Neural progenitor cell (in vitro differentiated cells): ENCODE data around the gene FAM174C. TPM values are rescaled to one million over a fixed set of nuclear protein-coding genes. Genes with fewer than 3 reads are reported as not detected.

ENCODE experiments used
- DNase-seq: peaks from one replicate; pipeline ENCODE4 v3.0.0-alpha.2; 2016; ENCODE audit warnings: low spot score
- H2AFZ ChIP-seq: fragments of 200-600 bp; sonication (generic); replicated peaks from 2 replicates; pipeline ENCODE4 v1.6.1; 2016; ENCODE audit warnings: antibody characterized with exemption
- H3F3A ChIP-seq: fragments of 200-600 bp; sonication (generic); 2 replicates; pipeline ENCODE4 v1.6.1; 2016; ENCODE audit warnings: antibody characterized with exemption, low read depth
- H3K27ac ChIP-seq: fragments of 200-600 bp; sonication (generic); 2 replicates; pipeline ENCODE4 v1.5.1; 2016; ENCODE audit warnings: mild to moderate bottlenecking
- H3K27me3 ChIP-seq: fragments of 200-600 bp; sonication (generic); 2 replicates; pipeline ENCODE4 v1.6.1; 2016; ENCODE audit warnings: mild to moderate bottlenecking, moderate library complexity
- H3K36me3 ChIP-seq: fragments of 200-600 bp; sonication (generic); 2 replicates; pipeline ENCODE4 v1.5.1; 2016
- H3K4me1 ChIP-seq: fragments of 200-600 bp; sonication (generic); 2 replicates; pipeline ENCODE4 v1.6.1; 2016; ENCODE audit warnings: mixed run types
- H3K4me2 ChIP-seq: fragments of 200-600 bp; sonication (generic); 2 replicates; pipeline ENCODE4 v1.6.1; 2016
- H3K4me3 ChIP-seq: fragments of 200-600 bp; sonication (generic); 2 replicates; pipeline ENCODE4 v1.5.1; 2016
- H3K79me2 ChIP-seq: fragments of 200-600 bp; sonication (generic); 2 replicates; pipeline ENCODE4 v1.6.1; 2016; ENCODE audit warnings: low read depth
- H3K9ac ChIP-seq: fragments of 200-600 bp; sonication (generic); 2 replicates; pipeline ENCODE4 v1.6.1; 2016
- H3K9me3 ChIP-seq: fragments of 200-600 bp; sonication (generic); 2 replicates; pipeline ENCODE4 v1.5.1; 2016; ENCODE audit warnings: low read depth
- H4K20me1 ChIP-seq: fragments of 200-600 bp; sonication (generic); 2 replicates; pipeline ENCODE4 v1.6.1; 2016; ENCODE audit warnings: low read depth
- H3K27ac Mint-ChIP-seq: 3 replicates; pipeline ENCODE4 v1.8.0; 2021; ENCODE audit warnings: mixed read lengths
- H3K27me3 Mint-ChIP-seq: 2 replicates; pipeline ENCODE4 v1.8.0; 2022; ENCODE audit warnings: low read depth, mild to moderate bottlenecking, inconsistent platforms, moderate library complexity, mixed read lengths; ENCODE audit not compliant: insufficient read depth
- H3K36me3 Mint-ChIP-seq: 3 replicates; pipeline ENCODE4 v1.8.0; 2021; ENCODE audit warnings: mixed read lengths
- H3K4me1 Mint-ChIP-seq: 3 replicates; pipeline ENCODE4 v1.8.0; 2021; ENCODE audit warnings: mixed read lengths
- H3K4me3 Mint-ChIP-seq: 3 replicates; pipeline ENCODE4 v1.8.0; 2021; ENCODE audit warnings: mild to moderate bottlenecking, moderate library complexity, mixed read lengths
- H3K9me3 Mint-ChIP-seq: 3 replicates; pipeline ENCODE4 v1.8.0; 2020; ENCODE audit warnings: mixed read lengths
- EZH2 ChIP-seq: fragments of 200-600 bp; sonication (generic); IDR thresholded peaks from 2 replicates; pipeline ENCODE4 v1.6.1; 2017; ENCODE audit warnings: antibody characterized with exemption, mild to moderate bottlenecking, moderate library complexity
- EZH2phosphoT487 ChIP-seq: fragments of 200-600 bp; sonication (generic); IDR thresholded peaks from 2 replicates; pipeline ENCODE4 v1.6.1; 2017; ENCODE audit warnings: antibody characterized with exemption
- total RNA-seq: library from RNA; depleted of rRNA; stranded (reverse); fragments of >200 nt; gene quantifications from 2 replicates; pipeline ENCODE4 v1.2.3, GENCODE V29; 2015; ENCODE audit warnings: low replicate concordance
- TF ChIP-seq, protein P1 (sequence below): fragments of 200-600 bp; sonication (generic); IDR thresholded peaks from 2 replicates; pipeline ENCODE4 v1.5.1; 2017; ENCODE audit warnings: antibody characterized with exemption, mild to moderate bottlenecking

The FAM174C gene
- total RNA-seq, 1 donor from 2014 or later = 4.8 TPM

- Mint-ChIP-seq H3K36me3 (peaks cover 12% of the 10 kb centered on the region), H3K4me1 (peaks cover 73% of the 10 kb centered on the region), H3K4me3 (peak overlapping the region; percentile 85), H3K27ac (no peak overlapping the region), H3K9me3 (no peaks in the 10 kb centered on the region), H3K27me3 (peaks cover 23% of the 10 kb centered on the region)
- H3K4me1 ChIP-seq = peaks cover 60% of the 10 kb centered on the region
- H3K4me2 ChIP-seq = peak overlapping the region; percentile 78
- H3K36me3 ChIP-seq = peaks cover 2% of the 10 kb centered on the region
- H3K27ac ChIP-seq = no peak overlapping the region
- peak overlapping the region; percentile 23 for H2AFZ ChIP-seq
- peaks cover 14% of the 10 kb centered on the region for H3K27me3 ChIP-seq
- H4K20me1 ChIP-seq = peaks cover 30% of the 10 kb centered on the region
- no peak for TF ChIP-seq EZH2phosphoT487
- TF ChIP-seq, protein P1, sequence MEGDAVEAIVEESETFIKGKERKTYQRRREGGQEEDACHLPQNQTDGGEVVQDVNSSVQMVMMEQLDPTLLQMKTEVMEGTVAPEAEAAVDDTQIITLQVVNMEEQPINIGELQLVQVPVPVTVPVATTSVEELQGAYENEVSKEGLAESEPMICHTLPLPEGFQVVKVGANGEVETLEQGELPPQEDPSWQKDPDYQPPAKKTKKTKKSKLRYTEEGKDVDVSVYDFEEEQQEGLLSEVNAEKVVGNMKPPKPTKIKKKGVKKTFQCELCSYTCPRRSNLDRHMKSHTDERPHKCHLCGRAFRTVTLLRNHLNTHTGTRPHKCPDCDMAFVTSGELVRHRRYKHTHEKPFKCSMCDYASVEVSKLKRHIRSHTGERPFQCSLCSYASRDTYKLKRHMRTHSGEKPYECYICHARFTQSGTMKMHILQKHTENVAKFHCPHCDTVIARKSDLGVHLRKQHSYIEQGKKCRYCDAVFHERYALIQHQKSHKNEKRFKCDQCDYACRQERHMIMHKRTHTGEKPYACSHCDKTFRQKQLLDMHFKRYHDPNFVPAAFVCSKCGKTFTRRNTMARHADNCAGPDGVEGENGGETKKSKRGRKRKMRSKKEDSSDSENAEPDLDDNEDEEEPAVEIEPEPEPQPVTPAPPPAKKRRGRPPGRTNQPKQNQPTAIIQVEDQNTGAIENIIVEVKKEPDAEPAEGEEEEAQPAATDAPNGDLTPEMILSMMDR = peak; percentile 96
- peaks cover 31% of the 10 kb centered on the region for H3K79me2 ChIP-seq
- no peak overlapping the region for H3K9ac ChIP-seq
- no peaks in the 10 kb centered on the region for H3K9me3 ChIP-seq
- H3F3A ChIP-seq = peaks cover 68% of the 10 kb centered on the region
- peak overlapping the region; percentile 62 for H3K4me3 ChIP-seq
- peak; percentile 79 for DNase-seq
Observed at GRCh38 chr19:1266916-1267476, 8.3 kb upstream of the FAM174C start.

- Histone ChIP-seq H3K4me2 (peak overlapping the region; percentile 78), H3K36me3 (peaks cover 5% of the 10 kb centered on the region), H3K79me2 (peaks cover 33% of the 10 kb centered on the region), H3K4me1 (peaks cover 56% of the 10 kb centered on the region), H3K9ac (no peak overlapping the region), H4K20me1 (peaks cover 36% of the 10 kb centered on the region), H3K9me3 (no peaks in the 10 kb centered on the region), H3K27me3 (peaks cover 14% of the 10 kb centered on the region), H3K27ac (no peak overlapping the region), H2AFZ (no peak overlapping the region), H3F3A (peaks cover 72% of the 10 kb centered on the region), H3K4me3 (peak overlapping the region; percentile 62)
- Mint-ChIP-seq H3K4me3 (peak overlapping the region; percentile 85), H3K4me1 (peaks cover 74% of the 10 kb centered on the region), H3K27me3 (peaks cover 28% of the 10 kb centered on the region), H3K36me3 (peaks cover 17% of the 10 kb centered on the region), H3K27ac (no peak overlapping the region), H3K9me3 (no peaks in the 10 kb centered on the region)
- peak; percentile 53 for DNase-seq
- TF ChIP-seq, protein P1 = no peak
Observed at GRCh38 chr19:1267477-1268225, 7.7 kb upstream of the FAM174C start.

- TF ChIP-seq EZH2 = no peak
- TF ChIP-seq, protein P1 = no peak
- no peak for TF ChIP-seq EZH2phosphoT487
- H3K27me3 ChIP-seq = peaks cover 14% of the 10 kb centered on the region
- H3K9me3 ChIP-seq = no peaks in the 10 kb centered on the region
- Mint-ChIP-seq H3K27ac (peak overlapping the region; percentile 70), H3K9me3 (no peaks in the 10 kb centered on the region), H3K27me3 (peaks cover 28% of the 10 kb centered on the region), H3K4me3 (peak overlapping the region; percentile 85), H3K4me1 (peaks cover 71% of the 10 kb centered on the region), H3K36me3 (peaks cover 22% of the 10 kb centered on the region)
- H3K9ac ChIP-seq = no peak overlapping the region
- H3K27ac ChIP-seq = no peak overlapping the region
- peak overlapping the region; percentile 78 for H3K4me2 ChIP-seq
- H3K4me1 ChIP-seq = peaks cover 58% of the 10 kb centered on the region
- peak overlapping the region; percentile 74 for H3K4me3 ChIP-seq
- peaks cover 41% of the 10 kb centered on the region for H3K79me2 ChIP-seq
- peaks cover 5% of the 10 kb centered on the region for H3K36me3 ChIP-seq
- peak; percentile 58 for DNase-seq
- peaks cover 44% of the 10 kb centered on the region for H4K20me1 ChIP-seq
- no peak overlapping the region for H2AFZ ChIP-seq
- H3F3A ChIP-seq = peaks cover 80% of the 10 kb centered on the region
Observed at GRCh38 chr19:1268226-1269064, 6.9 kb upstream of the FAM174C start.
